IMR-90 (cell line): Measurements from ENCODE around the gene ADH5. TPM values are rescaled to one million over a fixed set of nuclear protein-coding genes. Genes with fewer than 3 reads are reported as not detected.

Source experiments
- polyA plus RNA-seq, 3 experiments: library from polyadenylated mRNA; depleted of rRNA; stranded (reverse); fragments of >200 nt; gene quantifications; 2 replicates each; pipeline ENCODE4 v1.2.3, GENCODE V29; 2012; ENCODE audit warnings: low replicate concordance in 1 of 3
- total RNA-seq: library from RNA; depleted of rRNA; stranded (reverse); fragments of >200 nt; gene quantifications from 2 replicates; pipeline ENCODE4 v1.2.3, GENCODE V29; 2012; rRNA removed

The ADH5 gene
- total and polyA plus RNA-seq, 2 of the 4 experiments (the other 2 are of a cell fraction), result 140 to 178 TPM

Other genes with a start within 250 kb of the ADH5 start
- gene EIF4E, start 159.7 kb downstream of the ADH5 start, total RNA-seq, result 113 and 288 TPM in 2 replicates
- gene EIF4E, start 159.7 kb downstream of the ADH5 start, polyA plus RNA-seq (2012; rRNA removed), result 69.4 and 80.4 TPM in 2 replicates
- 43.7 and 76.1 TPM in 2 replicates for gene METAP1, start 93.1 kb downstream of the ADH5 start, total RNA-seq
- gene METAP1, start 93.1 kb downstream of the ADH5 start, polyA plus RNA-seq (2012; rRNA removed), result 38.2 and 47.9 TPM in 2 replicates
- not detected in 2 replicates for gene ADH4, start 55.5 kb upstream of the ADH5 start, total RNA-seq
- gene ADH4, start 55.5 kb upstream of the ADH5 start, polyA plus RNA-seq (2012; rRNA removed), result not detected in 2 replicates
- gene ADH6, start 130.5 kb upstream of the ADH5 start, total RNA-seq, result not detected in 2 replicates
- gene ADH6, start 130.5 kb upstream of the ADH5 start, polyA plus RNA-seq (2012; rRNA removed), result not detected in 2 replicates
- gene ADH1A, start 202.2 kb upstream of the ADH5 start, total RNA-seq, result not detected in 2 replicates
- gene ADH1A, start 202.2 kb upstream of the ADH5 start, polyA plus RNA-seq (2012; rRNA removed), result not detected in 2 replicates
- under 0.01 and 0.36 TPM in 2 replicates for gene ADH1B, start 232.6 kb upstream of the ADH5 start, total RNA-seq
- gene ADH1B, start 232.6 kb upstream of the ADH5 start, polyA plus RNA-seq (2012; rRNA removed), result 0.10 and 0.46 TPM in 2 replicates